GM12878 (cell line): ENCODE results near the gene GPC5. TPM values are rescaled to one million over a fixed set of nuclear protein-coding genes. Genes with fewer than 3 reads are reported as not detected.

Experiments
- ATAC-seq: fragments of 200-7000 bp; cut with Tn5 transposase; 3 replicates; pipeline ENCODE4 v1.9.1; 2020; ENCODE audit warnings: mild to moderate bottlenecking, moderate library complexity
- BruUV-seq: library from RNA; stranded (reverse); fragments of 400-500 nt; replicated peaks from 2 replicates; lab custom pipeline; 2021; lab: Mats Ljungman, UMichigan
- CTCF ChIA-PET: fragments of 300-600 bp; sonication (Branson Sonifier 250); formaldehyde crosslinking; extraction: SDS; loops from one replicate; lab custom pipeline; 2021; ENCODE audit warnings: inconsistent platforms; lab: Yijun Ruan, JAX
- POLR2A ChIA-PET: fragments of 350-600 bp; formaldehyde crosslinking; extraction: SDS; loops from one replicate; lab custom pipeline; 2021; ENCODE audit warnings: inconsistent platforms; lab: Charles Lee
- RAD21 ChIA-PET: fragments of 300-600 bp; sonication (Branson Sonifier 250); formaldehyde crosslinking; loops from one replicate; lab custom pipeline; 2023; ENCODE audit warnings: antibody characterized with exemption; ENCODE audit not compliant: unreplicated experiment; lab: Charles Lee
- SMC1A ChIA-PET: fragments of 300-600 bp; sonication (Branson Sonifier 250); formaldehyde crosslinking; loops from one replicate; lab custom pipeline; 2023; ENCODE audit not compliant: unreplicated experiment, uncharacterized antibody; lab: Charles Lee
- DNase-seq: peaks from one replicate; pipeline ENCODE4 v3.0.0-alpha.2; 2011; ENCODE audit warnings: low read depth, low spot score
- FAIRE-seq: peaks from 3 replicates; lab custom pipeline; 2011; peaks lifted over from hg19 to GRCh38; lab: Jason Lieb, UNC
- H2AFZ ChIP-seq: 2 replicates; pipeline ENCODE4 v1.6.0; 2011; ENCODE audit warnings: low read depth, low read length, control low read depth; ENCODE audit not compliant: control insufficient read depth
- H3K27ac ChIP-seq: 2 replicates; pipeline ENCODE4 v1.5.1; 2011; ENCODE audit warnings: control low read depth; ENCODE audit not compliant: control insufficient read depth, insufficient read depth
- H3K27me3 ChIP-seq, 2 experiments: replicated peaks in 1 of 2; 2 replicates each; pipeline versions ENCODE4 v1.6.0 to v1.6.1; 2011; ENCODE audit warnings: low read length in 1 of 2; ENCODE audit not compliant: control insufficient read depth in 2 of 2, insufficient read depth in 2 of 2
- H3K36me3 ChIP-seq, 2 experiments: 2 replicates each; pipeline ENCODE4 v1.5.1; 2011; ENCODE audit warnings: low read length in 1 of 2; ENCODE audit not compliant: control insufficient read depth in 2 of 2, insufficient read depth in 2 of 2
- H3K4me1 ChIP-seq: 2 replicates; pipeline ENCODE4 v1.6.1; 2011; ENCODE audit warnings: mild to moderate bottlenecking, low read length, moderate library complexity, mixed read lengths; ENCODE audit not compliant: control insufficient read depth, insufficient read depth
- H3K4me2 ChIP-seq: 2 replicates; pipeline ENCODE4 v1.6.0; 2011; ENCODE audit warnings: control low read depth; ENCODE audit not compliant: control insufficient read depth, insufficient read depth
- H3K4me3 ChIP-seq: fragments of 200-600 bp; sonication (generic); 2 replicates; pipeline ENCODE4 v1.5.1; 2016
- H3K79me2 ChIP-seq: 2 replicates; pipeline ENCODE4 v1.6.0; 2011; ENCODE audit warnings: low read length; ENCODE audit not compliant: control insufficient read depth, insufficient read depth
- H3K9ac ChIP-seq: 2 replicates; pipeline ENCODE4 v1.8.0; 2011; ENCODE audit warnings: low read length, control low read depth, mixed read lengths; ENCODE audit not compliant: control insufficient read depth, insufficient read depth
- H3K9me3 ChIP-seq: replicated peaks from 3 replicates; pipeline ENCODE4 v1.5.1; 2011; ENCODE audit warnings: mild to moderate bottlenecking, low read length; ENCODE audit not compliant: control insufficient read depth, insufficient read depth
- H4K20me1 ChIP-seq: 2 replicates; pipeline ENCODE4 v1.6.0; 2011; ENCODE audit not compliant: control insufficient read depth, insufficient read depth
- CBX3 ChIP-seq: fragments of 200-600 bp; sonication (generic); IDR thresholded peaks from 2 replicates; pipeline ENCODE4 v1.6.1; 2016; ENCODE audit warnings: low read depth, borderline replicate concordance
- CHD1 ChIP-seq: IDR thresholded peaks from 2 replicates; pipeline ENCODE4 v1.6.1; 2012; ENCODE audit warnings: low read depth, low read length, improper control_type of control experiment
- DPF2 ChIP-seq: fragments of 450-650 bp; IDR thresholded peaks from 2 replicates; pipeline ENCODE4 v1.6.1; 2017; ENCODE audit warnings: mild to moderate bottlenecking
- EGR1 ChIP-seq, 2 experiments: IDR thresholded peaks; 1 replicate in 1 of 2; 2 replicates in 1 of 2; pipeline ENCODE4 v1.6.1; 2011 to 2012; ENCODE audit warnings: low read depth in 2 of 2, low read length in 2 of 2, borderline replicate concordance in 1 of 2, mild to moderate bottlenecking in 1 of 2, moderate library complexity in 1 of 2
- MEF2B ChIP-seq: fragments of 450-650 bp; IDR thresholded peaks from 2 replicates; pipeline ENCODE4 v1.6.1; 2018; ENCODE audit warnings: mild to moderate bottlenecking, moderate library complexity; ENCODE audit not compliant: partially characterized antibody, poor library complexity, severe bottlenecking
- NFYA ChIP-seq: IDR thresholded peaks from 2 replicates; pipeline ENCODE4 v1.6.1; 2011; ENCODE audit warnings: low read depth, mild to moderate bottlenecking, low read length, improper control_type of control experiment, borderline replicate concordance
- NR2C1 ChIP-seq: fragments of 450-650 bp; IDR thresholded peaks from 2 replicates; pipeline ENCODE4 v1.6.1; 2017; ENCODE audit warnings: antibody characterized with exemption, mild to moderate bottlenecking, moderate library complexity
- NRF1 ChIP-seq: conservative IDR thresholded peaks from 2 replicates; pipeline ENCODE4 v1.6.1; 2011; ENCODE audit warnings: mild to moderate bottlenecking, low read depth, low read length, improper control_type of control experiment
- PAX8 ChIP-seq: fragments of 450-650 bp; IDR thresholded peaks from 2 replicates; pipeline ENCODE4 v1.6.1; 2017; ENCODE audit warnings: mild to moderate bottlenecking, moderate library complexity
- RAD51 ChIP-seq: fragments of 450-650 bp; IDR thresholded peaks from 2 replicates; pipeline ENCODE4 v1.6.1; 2016; ENCODE audit warnings: moderate library complexity, mild to moderate bottlenecking, inconsistent platforms
- RB1 ChIP-seq: fragments of 450-650 bp; formaldehyde crosslinking; IDR thresholded peaks from 2 replicates; pipeline ENCODE4 v1.6.1; 2017; ENCODE audit warnings: mild to moderate bottlenecking, borderline replicate concordance
- RFX5 ChIP-seq: IDR thresholded peaks from 2 replicates; pipeline ENCODE4 v1.6.1; 2011; ENCODE audit warnings: low read depth, low read length, improper control_type of control experiment
- SMARCA5 ChIP-seq: fragments of 450-650 bp; IDR thresholded peaks from 2 replicates; pipeline ENCODE4 v1.6.1; 2017; ENCODE audit warnings: mild to moderate bottlenecking
- TAF1 ChIP-seq: IDR thresholded peaks from 2 replicates; pipeline ENCODE4 v1.6.1; 2011; ENCODE audit warnings: mild to moderate bottlenecking, low read depth, low read length, borderline replicate concordance
- WRNIP1 ChIP-seq: IDR thresholded peaks from 2 replicates; pipeline ENCODE4 v1.6.1; 2011; ENCODE audit warnings: low read depth, low read length, improper control_type of control experiment, borderline replicate concordance
- ZNF207 ChIP-seq: fragments of 450-650 bp; IDR thresholded peaks from 2 replicates; pipeline ENCODE4 v1.6.1; 2014; ENCODE audit warnings: antibody characterized with exemption, mild to moderate bottlenecking, borderline replicate concordance
- ZNF274 ChIP-seq: IDR thresholded peaks from one replicate; pipeline ENCODE4 v1.8.0; 2011; ENCODE audit not compliant: insufficient read length, insufficient read depth
- ZNF592 ChIP-seq: fragments of 450-650 bp; IDR thresholded peaks from 2 replicates; pipeline ENCODE4 v1.6.1; 2017; ENCODE audit warnings: mild to moderate bottlenecking, moderate library complexity
- ZNF622 ChIP-seq: fragments of 450-650 bp; IDR thresholded peaks from 2 replicates; pipeline ENCODE4 v1.6.1; 2017; ENCODE audit warnings: mild to moderate bottlenecking, inconsistent platforms
- in situ Hi-C: fragments of 300-500 bp; cut with MboI; formaldehyde crosslinking; loops from 9 replicates; pipeline ENCODE4 v1.14.3; 2018; ENCODE audit warnings: mixed read lengths
- intact Hi-C: fragments of 100-400 bp; cut with micrococcal nuclease; formaldehyde crosslinking; loops from one replicate; pipeline ENCODE4 v1.14.2; 2022; ENCODE audit not compliant: unreplicated experiment
- polyA plus RNA-seq, 11 experiments: library from polyadenylated mRNA; depleted of rRNA in 4 of 11; unstranded in 6 of 11; stranded (reverse) in 5 of 11; fragments of >200 nt; fragmentation: Nextera tagmentation in 4 of 11; fragmentation: Illumina TruSeq in 1 of 11; extraction: Ambion mirVana in 4 of 11; extraction: Trizol in 1 of 11; gene quantifications; 1 replicate in 1 of 11; 2 replicates in 10 of 11; pipeline versions ENCODE4 v1.2.1 to v1.2.3, GENCODE V29; 2011 to 2016; ENCODE audit warnings: inconsistent platforms in 2 of 11, missing spikeins in 2 of 11, low read depth in 1 of 11
- total RNA-seq, 4 experiments: library from RNA; depleted of rRNA in 3 of 4; stranded (reverse); fragments of >200 nt in 3 of 4; fragmentation: Illumina TruSeq in 1 of 4; extraction: Trizol in 1 of 4; gene quantifications; 2 replicates each; pipeline versions ENCODE4 v1.2.1 to v1.2.3, GENCODE V29; 2013 to 2021
- TF ChIP-seq, protein P1 (sequence below): IDR thresholded peaks from 2 replicates; pipeline ENCODE4 v1.6.1; 2011; ENCODE audit warnings: low read depth, low read length, improper control_type of control experiment, borderline replicate concordance
- TF ChIP-seq, protein P2 (sequence below): fragments of 450-650 bp; IDR thresholded peaks from 2 replicates; pipeline ENCODE4 v1.6.1; 2016; ENCODE audit warnings: mild to moderate bottlenecking

The GPC5 gene
- total and polyA plus RNA-seq, 10 of the 15 experiments (the other 5 are each of a cell fraction or from before 2014, with no cell fraction given) = 0.05 to 0.87 (median 0.44) TPM; not detected in 1

DNA sequence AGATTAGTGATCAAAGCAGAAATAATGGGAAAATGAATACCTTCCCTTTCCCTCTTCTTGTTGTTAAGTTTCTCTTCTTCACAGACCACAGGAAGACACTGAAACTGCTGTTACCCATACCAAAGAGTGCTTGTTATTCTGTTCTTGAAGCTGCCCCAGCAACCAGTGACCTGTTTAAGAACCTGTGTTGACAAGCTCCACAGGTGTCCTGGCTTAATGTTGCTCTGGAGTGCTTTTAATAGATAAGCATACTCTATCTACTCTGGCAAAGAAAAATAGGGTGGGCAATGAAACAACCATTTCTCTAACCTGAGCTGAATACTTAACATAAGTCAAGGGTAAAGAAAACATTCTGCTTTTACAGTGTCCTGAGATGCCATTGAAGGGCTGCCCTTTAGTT is 1321.4 kb downstream of the GPC5 start (continued):
- TF ChIP-seq, protein P1, sequence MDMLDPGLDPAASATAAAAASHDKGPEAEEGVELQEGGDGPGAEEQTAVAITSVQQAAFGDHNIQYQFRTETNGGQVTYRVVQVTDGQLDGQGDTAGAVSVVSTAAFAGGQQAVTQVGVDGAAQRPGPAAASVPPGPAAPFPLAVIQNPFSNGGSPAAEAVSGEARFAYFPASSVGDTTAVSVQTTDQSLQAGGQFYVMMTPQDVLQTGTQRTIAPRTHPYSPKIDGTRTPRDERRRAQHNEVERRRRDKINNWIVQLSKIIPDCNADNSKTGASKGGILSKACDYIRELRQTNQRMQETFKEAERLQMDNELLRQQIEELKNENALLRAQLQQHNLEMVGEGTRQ = no peak

DNA sequence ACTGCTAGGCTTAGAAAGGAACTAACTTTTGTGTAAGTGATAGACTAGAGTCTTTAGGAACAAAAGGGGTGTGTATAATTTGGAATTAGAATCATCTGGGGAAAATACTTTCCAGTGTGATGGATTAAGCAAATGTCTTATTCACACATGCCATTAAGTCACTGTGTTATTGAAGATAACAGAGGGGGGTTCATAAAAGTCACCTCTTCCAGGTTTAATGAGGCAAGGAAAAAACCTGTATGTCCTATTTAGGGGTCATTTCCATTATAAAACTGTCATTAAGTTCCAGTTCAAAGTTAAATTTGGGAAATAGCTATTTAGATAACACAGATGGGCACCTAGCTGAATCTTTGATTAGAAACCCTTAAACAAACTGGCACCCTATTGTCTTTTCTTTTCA is 1323.2 kb downstream of the GPC5 start:
- no peaks in the 10 kb centered on the region for H3K9me3 ChIP-seq
- no TSS peak for BruUV-seq
- H3K9ac ChIP-seq = no peak overlapping the region
- in situ Hi-C loops (no loop called here), intact Hi-C loops (no loop called here)
- TF ChIP-seq TAF1 = no peak
- TF ChIP-seq ZNF274 = no peak
- no peak for TF ChIP-seq MEF2B
- TF ChIP-seq WRNIP1 = no peak
- TF ChIP-seq ZNF622 = no peak
- TF ChIP-seq RAD51 = no peak
- TF ChIP-seq ZNF207 = no peak
- no peak for TF ChIP-seq PAX8
- TF ChIP-seq RFX5 = no peak
- TF ChIP-seq ZNF592 = no peak
- TF ChIP-seq, protein P2, sequence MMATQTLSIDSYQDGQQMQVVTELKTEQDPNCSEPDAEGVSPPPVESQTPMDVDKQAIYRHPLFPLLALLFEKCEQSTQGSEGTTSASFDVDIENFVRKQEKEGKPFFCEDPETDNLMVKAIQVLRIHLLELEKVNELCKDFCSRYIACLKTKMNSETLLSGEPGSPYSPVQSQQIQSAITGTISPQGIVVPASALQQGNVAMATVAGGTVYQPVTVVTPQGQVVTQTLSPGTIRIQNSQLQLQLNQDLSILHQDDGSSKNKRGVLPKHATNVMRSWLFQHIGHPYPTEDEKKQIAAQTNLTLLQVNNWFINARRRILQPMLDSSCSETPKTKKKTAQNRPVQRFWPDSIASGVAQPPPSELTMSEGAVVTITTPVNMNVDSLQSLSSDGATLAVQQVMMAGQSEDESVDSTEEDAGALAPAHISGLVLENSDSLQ = no peak
- no peak for TF ChIP-seq NR2C1
- TF ChIP-seq CBX3 = no peak
- TF ChIP-seq NRF1 = no peak
- no peak for TF ChIP-seq NFYA
- no peak for TF ChIP-seq RB1
- no peak for TF ChIP-seq CHD1
- TF ChIP-seq SMARCA5 = no peak
- no peak for TF ChIP-seq EGR1 (IDR thresholded peaks at IDR 0.05; ENCODE audit: borderline replicate concordance in 1 of 2, low read depth in 2 of 2, low read length in 2 of 2)
- TF ChIP-seq DPF2 = no peak
- H3K79me2 ChIP-seq = no peaks in the 10 kb centered on the region
- no peak overlapping the region for H3K27ac ChIP-seq
- CTCF ChIA-PET = interaction anchor here (1.4 kb wide), 1 partner anchor 11 kb away, joined by 3 read pairs; no protein-coding TSS in a partner anchor
- no peak overlapping the region for H2AFZ ChIP-seq
- no peaks in the 10 kb centered on the region for H3K36me3 ChIP-seq
- H3K4me2 ChIP-seq = no peak overlapping the region
- no peak for ATAC-seq
- H3K4me3 ChIP-seq = no peak overlapping the region
- H4K20me1 ChIP-seq = no peaks in the 10 kb centered on the region
- H3K4me1 ChIP-seq = no peaks in the 10 kb centered on the region
- POLR2A ChIA-PET = no interaction called here
- no peak for DNase-seq
- SMC1A ChIA-PET = no interaction called here
- H3K27me3 ChIP-seq = no peaks in the 10 kb centered on the region
- RAD21 ChIA-PET = no interaction called here
- no peak for FAIRE-seq
